Neural progenitor cell (in vitro differentiated cells): ENCODE results near the gene CEP104.

ENCODE experiments used
- EZH2 ChIP-seq: fragments of 200-600 bp; sonication (generic); IDR thresholded peaks from 2 replicates; pipeline ENCODE4 v1.6.1; 2017; ENCODE audit warnings: antibody characterized with exemption, mild to moderate bottlenecking, moderate library complexity
- EZH2phosphoT487 ChIP-seq: fragments of 200-600 bp; sonication (generic); IDR thresholded peaks from 2 replicates; pipeline ENCODE4 v1.6.1; 2017; ENCODE audit warnings: antibody characterized with exemption
- TF ChIP-seq, protein P1 (sequence below): fragments of 200-600 bp; sonication (generic); IDR thresholded peaks from 2 replicates; pipeline ENCODE4 v1.5.1; 2017; ENCODE audit warnings: antibody characterized with exemption, mild to moderate bottlenecking

GRCh38 chr1:3770047-3770765, 86.8 kb downstream of the CEP104 start:
- TF ChIP-seq EZH2: no peak
- TF ChIP-seq, protein P1, sequence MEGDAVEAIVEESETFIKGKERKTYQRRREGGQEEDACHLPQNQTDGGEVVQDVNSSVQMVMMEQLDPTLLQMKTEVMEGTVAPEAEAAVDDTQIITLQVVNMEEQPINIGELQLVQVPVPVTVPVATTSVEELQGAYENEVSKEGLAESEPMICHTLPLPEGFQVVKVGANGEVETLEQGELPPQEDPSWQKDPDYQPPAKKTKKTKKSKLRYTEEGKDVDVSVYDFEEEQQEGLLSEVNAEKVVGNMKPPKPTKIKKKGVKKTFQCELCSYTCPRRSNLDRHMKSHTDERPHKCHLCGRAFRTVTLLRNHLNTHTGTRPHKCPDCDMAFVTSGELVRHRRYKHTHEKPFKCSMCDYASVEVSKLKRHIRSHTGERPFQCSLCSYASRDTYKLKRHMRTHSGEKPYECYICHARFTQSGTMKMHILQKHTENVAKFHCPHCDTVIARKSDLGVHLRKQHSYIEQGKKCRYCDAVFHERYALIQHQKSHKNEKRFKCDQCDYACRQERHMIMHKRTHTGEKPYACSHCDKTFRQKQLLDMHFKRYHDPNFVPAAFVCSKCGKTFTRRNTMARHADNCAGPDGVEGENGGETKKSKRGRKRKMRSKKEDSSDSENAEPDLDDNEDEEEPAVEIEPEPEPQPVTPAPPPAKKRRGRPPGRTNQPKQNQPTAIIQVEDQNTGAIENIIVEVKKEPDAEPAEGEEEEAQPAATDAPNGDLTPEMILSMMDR: no peak
- no peak for TF ChIP-seq EZH2phosphoT487
